HG03442 (cell line): Measurements from ENCODE around the gene CSMD2.

ENCODE experiments used
- ATAC-seq: cut with Tn5 transposase; IDR thresholded peaks from one replicate; pipeline ENCODE4 v1.9.1; 2021; ENCODE audit warnings: mild to moderate bottlenecking, moderate library complexity; ENCODE audit not compliant: unreplicated experiment

Gene CSMD2

DNA sequence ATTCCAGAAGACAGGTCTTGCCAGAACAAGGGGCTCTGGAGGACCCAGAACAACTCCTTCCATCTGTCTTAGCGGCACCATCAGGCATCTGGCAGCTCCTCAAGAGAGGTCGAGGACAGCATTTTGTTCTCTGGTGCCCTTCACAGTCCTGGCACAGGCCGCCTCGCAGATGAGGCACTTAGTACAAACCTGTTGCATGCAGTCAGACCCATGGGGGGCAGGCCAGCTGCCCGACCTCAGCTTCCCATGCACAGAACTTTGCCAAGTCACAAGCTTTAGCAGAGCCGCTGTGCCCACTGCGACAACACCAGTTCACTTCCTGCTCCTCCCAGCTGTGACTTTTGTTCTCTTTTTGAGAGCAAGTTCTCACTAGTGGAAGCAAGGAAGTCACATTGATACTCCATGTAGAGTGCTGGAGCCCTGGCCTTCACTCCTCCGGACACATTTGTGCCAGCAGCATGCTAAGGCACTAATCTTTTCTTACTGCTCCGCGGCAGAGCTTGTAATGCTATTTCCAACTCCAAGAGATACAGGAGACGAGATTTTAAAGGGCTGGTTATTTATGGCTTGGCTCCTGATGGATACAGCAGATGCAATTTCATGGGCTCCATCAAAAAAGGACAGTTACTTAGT lies 256.6 kb downstream of the CSMD2 start:
- no peak for ATAC-seq

DNA sequence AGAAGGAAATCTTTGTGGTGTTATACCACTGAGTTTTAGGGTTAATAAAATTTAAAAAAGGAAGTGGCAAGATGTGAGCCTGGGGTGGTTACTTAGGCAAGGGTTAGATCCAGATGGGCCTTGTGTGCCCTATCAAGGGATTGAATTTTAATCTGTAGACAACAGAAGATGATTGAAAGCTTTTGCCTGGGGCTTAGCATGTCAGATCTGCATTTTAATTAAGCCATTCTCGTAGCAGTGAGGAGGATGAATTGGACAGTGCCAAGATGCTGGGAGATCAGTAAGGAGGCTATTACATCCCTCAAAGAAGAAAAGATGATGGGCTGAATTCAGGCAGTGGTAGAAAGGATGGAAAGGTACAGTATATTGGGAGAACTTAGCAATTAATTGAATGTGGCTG lies 258.9 kb downstream of the CSMD2 start:
- ATAC-seq: no peak

DNA sequence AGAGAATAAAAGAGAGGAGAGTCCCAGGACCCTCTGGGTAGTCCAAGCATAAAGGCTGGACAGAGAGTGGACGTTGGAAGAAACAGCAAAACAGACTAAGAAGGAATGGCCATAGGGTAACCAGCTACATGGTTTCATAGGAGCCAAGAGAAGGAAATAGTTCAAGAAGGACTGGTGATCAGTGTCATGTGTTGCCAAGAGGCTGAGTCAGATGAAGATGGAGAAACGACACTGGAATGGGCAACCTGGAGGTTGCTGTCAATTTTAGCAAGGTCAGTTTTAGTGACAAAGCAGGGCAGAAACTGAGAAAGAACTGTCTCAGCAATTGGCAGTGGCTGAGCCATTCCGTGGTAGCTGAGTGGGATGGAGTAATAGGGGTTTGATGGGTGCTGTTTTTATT lies 259.8 kb downstream of the CSMD2 start:
- no peak for ATAC-seq

DNA sequence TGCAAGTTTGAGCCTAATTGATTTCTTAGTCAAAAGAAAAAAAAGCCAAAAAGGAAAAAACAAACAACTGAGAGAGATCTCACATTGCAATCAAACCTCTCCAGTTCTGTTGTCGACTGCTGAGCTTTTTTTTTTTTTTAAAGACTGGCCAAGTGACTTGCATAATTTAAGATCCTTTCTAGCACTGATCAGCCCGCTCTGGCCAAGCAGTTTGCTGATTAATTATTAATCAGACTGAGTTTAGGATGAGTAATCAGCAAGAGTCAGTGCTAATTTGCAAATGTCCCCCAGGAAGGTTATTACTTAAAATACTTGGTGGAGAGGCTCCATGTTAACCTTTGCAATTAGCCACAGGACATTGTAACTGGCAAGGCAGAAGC lies 261.8 kb downstream of the CSMD2 start:
- no peak for ATAC-seq

DNA sequence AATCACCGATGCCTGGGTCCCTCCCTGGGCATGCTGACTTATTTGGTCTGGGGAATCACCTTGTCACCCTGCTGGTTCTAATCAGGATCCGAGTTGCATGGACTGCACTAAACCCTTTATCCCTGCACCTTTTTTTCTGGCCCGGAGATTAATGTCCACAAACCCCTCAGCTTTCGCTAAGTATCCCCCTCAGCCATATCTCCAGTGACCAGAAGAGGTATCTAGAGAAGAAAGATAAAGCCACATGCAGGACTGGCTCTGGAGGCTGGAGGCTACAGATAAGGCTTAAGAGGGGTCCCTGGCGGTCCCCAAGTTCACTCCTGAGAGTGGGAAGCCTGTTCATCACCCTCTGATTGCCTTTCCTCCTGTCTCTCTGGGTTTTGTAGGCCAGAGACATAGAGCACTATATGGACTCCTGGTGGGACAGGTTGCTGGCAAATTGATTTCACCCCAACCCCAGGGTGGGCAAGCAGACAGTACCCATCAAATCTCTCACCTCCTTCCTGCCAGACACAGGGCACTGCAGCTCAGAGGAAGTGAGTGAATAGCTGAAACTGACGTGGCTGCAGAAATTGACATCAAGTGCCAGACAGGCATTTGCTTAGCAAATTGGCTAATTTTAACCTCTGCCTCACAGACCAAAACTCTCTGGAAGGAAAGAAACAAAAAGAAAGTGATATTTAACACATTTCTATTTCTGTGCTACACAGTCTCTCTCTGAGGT lies 262.4 kb downstream of the CSMD2 start:
- ATAC-seq: no peak

DNA sequence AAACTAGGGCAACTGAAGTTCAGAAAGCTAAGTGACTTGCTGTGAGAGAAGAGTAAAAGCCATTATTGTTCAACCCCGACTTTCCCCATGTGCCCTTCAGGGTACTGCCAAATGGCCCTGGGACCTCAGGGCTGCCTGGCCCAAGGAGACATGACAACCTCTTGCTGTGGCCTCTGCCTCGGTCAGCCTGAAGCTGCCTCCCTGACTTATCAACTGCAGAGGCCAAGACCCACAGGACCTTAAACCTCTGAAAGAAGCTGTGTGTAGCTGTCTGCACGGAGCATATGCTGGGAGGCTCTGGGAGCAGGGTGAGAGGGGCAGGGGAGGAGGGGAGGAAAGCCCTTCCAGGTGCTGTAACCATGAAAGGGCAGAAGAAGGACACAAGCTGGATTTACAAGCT lies 265.3 kb downstream of the CSMD2 start:
- ATAC-seq: no peak

DNA sequence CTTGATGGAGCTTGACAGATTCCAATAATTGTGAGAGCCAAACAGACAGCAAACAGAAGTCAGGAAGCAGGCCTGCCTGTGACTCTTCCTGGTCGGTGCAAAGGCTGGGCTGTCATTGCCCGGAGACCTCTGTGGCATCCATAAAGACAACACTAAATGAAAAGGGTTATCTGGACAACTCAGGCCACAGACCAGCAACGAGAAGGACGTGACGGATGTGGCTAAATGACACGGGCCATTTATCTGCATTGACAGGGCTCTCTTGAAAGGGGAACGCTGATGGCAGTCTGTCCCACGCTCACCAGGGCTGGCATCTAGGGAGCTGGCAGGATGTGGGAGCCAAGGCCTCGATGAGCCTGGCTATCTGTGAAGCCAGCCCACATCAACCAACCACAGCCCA lies 266.1 kb downstream of the CSMD2 start:
- ATAC-seq: no peak

DNA sequence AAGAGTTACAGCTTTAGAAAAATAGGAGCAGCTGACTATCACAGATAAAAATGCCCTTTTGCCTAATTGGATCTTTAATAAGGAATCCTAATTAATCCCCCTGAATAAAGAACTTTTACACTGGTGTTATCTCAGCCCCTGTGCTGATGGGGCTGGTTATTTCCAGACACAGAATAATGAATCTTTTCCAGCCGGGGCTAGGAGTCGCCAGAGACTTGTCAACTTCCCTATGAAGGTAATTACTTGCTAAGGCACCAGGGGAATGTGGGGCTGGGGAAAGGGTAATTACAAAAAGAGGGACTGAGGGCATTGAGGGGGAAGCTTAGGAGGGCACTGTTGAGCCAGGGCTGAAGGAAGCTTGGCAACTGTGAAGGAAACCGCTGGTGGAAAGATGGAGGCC lies 266.6 kb downstream of the CSMD2 start:
- no peak for ATAC-seq

DNA sequence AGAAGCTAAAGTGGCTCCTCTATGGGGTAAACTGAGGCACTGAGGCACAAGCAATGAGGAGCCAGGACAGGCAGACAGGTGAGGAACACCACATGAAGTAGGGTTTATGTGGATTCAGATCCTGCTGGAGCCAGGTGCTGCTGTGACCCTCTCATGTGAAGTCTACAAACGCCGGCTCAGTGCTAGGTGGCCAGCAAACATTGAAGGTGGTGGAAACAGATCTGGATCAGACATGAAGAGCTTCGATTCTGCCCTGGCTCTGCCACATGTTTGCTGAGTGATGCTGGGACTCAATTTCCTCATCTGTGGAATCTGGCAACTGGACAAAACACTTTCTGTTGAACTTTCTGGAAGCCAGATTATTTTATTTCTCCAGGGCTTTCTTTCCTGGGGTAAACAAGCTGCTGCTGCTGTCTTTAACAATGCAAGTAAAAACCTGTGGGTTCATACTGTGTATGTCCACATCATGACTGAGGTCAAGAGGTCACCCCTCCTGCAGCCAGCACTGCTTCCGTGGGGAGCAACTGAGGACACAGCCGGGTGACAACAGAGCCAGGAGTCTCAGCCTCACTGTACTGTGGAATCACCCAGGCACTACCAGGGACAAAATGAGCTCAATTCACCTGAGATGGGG lies 267.8 kb downstream of the CSMD2 start:
- no peak for ATAC-seq

DNA sequence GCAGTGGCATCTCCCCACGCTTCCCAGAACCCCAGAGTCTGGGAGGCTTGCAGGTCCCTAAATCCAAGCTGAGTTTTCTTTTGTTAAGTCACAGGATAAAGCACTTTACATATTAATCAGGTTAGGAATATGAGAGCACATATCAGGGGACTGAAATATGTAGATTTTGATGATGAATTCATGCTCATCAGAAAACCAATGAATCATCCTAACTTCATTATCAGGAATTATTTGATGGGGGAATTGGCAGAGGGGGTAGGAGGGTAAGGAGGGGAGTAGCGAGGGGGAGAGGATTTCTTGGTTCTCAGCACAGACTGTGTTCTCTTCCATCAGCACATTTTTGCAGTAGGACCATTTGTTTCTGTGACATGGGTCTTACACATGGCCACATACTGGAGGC lies 269.1 kb downstream of the CSMD2 start:
- no peak for ATAC-seq

DNA sequence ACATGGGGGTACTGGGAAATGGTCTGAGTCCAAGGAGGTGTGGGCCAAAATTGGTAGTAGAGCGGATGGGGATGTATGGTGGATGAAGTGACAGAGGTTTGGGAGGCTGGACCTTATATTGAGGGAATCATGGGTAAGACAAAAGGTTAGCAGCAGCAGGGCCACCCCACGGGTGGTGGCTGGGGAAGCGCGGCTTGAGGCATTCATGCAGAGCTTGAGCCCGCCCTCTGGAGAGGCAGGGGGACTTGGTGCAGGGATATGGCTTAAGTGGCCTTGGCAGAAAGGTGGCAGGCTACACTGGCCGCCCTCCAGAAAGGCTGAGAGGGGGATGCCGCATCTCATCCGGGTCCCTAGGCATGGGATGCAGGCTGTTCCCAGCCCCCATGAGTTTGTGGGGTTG lies 269.6 kb downstream of the CSMD2 start:
- ATAC-seq: no peak

DNA sequence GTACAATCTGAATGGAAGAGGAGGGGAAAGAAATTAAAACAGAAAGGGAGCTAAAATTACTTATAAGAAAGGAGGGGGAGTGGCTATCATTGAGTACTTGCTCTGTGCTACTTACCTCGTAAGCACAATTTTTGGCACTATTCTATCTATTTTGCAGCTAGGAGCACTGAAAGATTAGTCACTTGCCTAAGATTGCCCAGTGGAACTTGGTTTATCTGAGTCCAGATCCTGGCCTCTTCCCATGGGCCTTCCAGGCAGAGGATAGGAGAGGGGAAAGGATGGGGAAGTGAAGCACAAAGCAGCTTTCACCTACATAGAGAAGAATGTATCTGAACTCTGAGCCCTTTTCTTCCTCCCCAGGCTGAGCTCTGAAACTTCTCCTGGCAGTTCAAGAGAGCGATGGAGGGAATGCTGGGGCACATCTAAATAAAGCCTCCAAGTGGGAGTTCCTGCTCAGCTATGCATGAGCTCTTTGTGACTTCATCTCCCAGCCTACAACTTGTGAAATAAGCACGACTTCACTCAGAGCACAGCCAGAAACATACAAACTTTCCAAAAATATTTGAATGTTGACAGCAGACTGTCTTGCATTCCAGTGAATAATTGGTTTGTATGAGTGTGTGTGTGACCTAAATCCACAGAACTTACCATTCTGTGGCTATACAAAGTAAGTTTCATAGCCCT lies 271.7 kb downstream of the CSMD2 start:
- ATAC-seq: no peak

DNA sequence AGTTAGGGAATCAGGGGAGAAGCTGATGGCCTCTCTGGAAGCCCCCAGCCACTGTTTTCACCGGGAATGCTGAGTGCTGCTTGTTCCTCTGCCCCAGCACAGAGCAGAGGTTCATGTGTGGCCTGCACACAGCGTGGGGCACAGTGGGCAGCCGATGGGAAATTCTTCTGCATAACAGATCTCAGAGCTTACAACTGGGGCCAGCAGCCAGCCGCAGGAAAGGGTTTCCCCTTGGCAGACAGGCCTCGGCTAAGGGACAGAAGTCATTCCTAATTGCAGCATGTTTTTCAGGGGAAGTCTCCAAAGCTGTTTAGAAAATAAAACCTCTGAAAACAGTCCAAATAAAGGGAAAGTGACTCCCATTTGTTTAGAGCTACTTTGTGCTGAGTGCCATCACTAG lies 278.5 kb downstream of the CSMD2 start:
- ATAC-seq: no peak

DNA sequence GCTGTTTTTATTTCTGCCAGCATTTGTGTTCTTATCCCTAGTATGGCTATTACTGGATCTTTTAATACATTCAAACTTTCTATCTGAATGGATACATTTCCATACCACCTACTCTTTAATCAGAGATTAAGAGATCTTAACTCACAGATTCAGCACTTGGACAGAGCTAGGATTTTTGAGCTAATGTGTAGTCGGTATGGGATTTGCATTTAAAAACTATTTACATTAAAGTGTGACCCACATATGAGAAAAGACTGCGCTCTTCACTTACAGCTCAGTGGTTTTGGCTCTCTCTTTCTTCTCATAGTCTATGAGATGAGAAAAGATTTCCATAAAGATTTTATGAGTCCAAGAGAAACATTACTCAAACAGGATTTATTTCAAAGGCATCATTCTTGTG lies 284.7 kb downstream of the CSMD2 start:
- ATAC-seq: no peak

DNA sequence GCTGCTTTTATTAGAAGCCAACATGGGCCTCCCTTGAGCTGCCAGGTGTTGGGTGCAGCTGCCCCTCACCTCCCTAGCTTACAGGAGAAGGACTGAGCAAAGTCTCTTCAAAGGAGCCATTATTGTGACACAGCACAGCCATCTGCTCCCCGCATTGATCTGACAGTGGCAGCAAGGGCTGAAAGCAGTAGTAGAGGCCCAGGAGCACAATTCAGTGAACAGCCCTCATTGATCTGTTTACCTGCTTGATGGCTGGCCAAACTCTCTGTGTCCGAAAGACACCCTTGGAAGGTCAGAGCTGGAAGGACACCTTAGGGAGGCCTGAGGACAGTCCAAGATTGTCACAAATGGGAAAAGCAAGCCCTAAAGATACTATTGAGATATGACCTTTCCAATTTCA lies 286.6 kb downstream of the CSMD2 start:
- ATAC-seq: no peak

DNA sequence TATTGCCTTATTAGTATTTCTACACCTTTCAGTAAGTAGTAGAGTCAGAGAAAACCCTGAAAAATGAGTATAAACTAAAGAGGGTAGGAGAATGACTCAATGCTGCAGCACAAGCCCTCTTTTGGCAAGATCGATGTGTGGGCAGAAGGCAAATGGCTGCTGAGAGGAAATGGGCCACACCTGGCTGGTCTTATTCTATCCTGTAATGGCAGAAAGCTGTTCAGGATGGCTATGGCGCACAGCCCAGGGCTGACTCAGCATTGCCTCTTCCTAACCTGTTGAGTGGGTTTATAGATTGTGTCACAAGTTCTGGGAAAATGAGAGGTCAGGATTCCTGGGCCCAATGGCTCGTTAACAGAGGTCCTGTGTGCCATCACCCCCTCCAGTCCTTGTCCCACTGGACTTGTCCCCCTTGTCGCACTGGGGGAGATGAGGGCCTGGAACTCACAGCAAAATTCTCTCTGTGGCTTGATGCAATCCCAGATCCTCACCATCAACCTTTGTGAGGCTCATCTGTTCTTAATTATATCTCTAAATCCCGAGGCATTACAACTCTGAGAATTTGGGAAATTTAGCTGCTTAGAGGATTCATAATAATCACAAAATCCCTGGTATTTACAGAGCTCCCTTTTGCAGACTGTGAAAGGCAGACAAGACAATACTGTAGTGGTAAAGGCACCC lies 287.9 kb downstream of the CSMD2 start:
- ATAC-seq: no peak

DNA sequence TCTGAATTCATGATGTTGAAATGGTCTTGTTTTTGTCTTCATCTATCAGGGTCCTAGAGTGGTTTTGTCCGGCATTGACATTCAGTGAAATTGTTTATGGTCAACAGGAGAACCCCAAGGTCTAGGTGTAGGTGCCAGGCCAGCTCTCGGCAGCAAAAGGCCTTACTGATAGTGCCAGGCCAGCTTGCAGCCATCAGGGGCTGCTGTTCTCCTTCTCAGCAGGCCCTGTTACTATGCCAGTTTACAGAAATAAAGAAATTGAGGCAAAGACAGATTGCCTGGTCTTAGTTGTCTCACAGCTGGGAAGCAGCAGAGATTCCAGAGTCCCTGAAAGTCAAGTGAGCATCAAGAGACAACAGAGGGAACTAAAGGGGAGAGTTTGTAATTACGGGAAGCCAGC lies 289.2 kb downstream of the CSMD2 start:
- no peak for ATAC-seq

DNA sequence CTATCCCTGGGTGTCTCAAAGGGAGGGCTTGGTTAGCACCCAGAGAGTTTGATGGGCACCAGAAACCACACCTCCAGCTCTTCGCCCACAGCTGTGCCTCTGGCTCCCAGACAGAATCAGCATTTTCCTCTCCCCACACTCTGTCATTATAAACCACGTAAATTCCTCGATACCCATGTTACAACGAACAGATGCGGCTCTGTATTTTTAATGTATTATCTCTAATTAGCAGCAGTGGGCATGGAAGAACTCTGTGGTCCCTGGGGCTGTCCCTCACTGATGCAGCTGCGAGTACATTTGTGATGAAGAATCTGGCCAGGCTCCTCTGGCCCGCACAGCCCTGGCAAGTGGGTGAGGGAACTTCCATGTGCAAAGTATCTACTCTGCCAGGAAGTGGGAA lies 290.4 kb downstream of the CSMD2 start:
- ATAC-seq: no peak

DNA sequence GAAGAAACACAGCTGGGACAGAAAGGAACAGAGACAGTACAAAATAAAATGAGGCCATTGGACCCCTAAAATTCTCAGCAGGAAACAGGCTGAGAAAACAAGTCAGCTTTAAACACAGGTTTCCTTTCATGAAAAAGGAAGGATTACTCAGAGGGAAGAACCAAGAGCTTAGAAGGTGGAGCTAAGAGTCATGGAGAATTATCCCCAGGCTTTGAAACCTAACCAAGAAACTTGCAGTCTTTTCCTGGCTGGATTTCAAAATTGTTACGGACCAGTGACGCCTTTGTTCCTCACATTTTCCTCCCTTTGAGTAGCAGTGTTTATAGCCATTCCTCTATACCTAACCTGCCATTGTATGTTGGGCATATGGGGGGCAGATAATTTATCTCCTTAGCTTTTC lies 292.3 kb downstream of the CSMD2 start:
- no peak for ATAC-seq

DNA sequence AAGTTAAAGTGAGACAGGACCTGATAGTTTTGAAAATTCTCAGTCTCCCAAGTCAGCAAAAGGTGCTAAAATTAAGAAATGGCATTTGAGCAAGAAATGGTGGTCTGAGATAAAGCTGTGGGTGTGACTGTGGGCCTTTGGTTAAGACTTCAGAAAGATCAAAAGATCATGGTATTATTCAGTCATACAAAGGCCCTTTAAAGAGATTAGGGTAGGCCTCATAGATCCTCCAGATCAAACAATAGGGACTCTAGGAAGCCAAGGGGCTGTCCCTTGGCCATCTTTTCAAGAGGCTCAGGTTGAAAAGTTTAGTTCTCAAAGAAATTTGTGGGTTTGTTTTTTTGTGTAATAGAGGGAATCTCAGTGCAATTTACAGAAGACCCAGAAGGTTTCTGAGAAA lies 292.8 kb downstream of the CSMD2 start:
- no peak for ATAC-seq

DNA sequence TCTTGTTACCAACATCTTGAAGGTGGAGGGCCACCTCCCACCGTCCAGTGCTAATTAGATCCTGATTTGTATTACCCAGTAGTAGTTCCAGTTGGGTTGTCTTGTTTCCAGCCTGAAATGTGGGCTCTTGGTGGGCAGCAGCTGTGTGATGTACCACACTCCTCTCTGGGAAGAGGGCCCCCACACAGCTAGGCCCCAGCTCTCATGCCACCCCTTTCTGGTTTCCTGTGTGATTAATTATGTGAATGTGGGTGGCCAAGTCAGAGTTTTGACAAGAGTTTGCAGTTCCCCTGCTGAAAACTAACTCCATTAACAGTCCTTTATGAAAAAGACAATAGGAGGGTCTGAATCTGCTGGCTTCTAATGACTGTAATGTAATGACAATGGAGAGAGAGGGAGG lies 297.3 kb downstream of the CSMD2 start:
- ATAC-seq: no peak
